ENCODE measurements around the gene ST6GALNAC3. TPM values are rescaled to one million over a fixed set of nuclear protein-coding genes. Genes with fewer than 3 reads are reported as not detected.

The ST6GALNAC3 gene
- total and polyA plus RNA-seq, 2 experiments from 2014 or later: 29.4 to 33.3 TPM

- no peaks in the 10 kb centered on the region for H4K20me1 ChIP-seq (ENCODE audit: insufficient read depth, poor library complexity, severe bottlenecking)
- no peaks in the 10 kb centered on the region for H3K9me2 ChIP-seq (replicated peaks; ENCODE audit: insufficient read depth)
- no peaks in the 10 kb centered on the region for H3K27me3 ChIP-seq
- DNase-seq (ENCODE audit: low spot score): no peak
- TF ChIP-seq EZH2 (IDR thresholded peaks at IDR 0.05; ENCODE audit: borderline replicate concordance): no peak
- TF ChIP-seq, protein P1, sequence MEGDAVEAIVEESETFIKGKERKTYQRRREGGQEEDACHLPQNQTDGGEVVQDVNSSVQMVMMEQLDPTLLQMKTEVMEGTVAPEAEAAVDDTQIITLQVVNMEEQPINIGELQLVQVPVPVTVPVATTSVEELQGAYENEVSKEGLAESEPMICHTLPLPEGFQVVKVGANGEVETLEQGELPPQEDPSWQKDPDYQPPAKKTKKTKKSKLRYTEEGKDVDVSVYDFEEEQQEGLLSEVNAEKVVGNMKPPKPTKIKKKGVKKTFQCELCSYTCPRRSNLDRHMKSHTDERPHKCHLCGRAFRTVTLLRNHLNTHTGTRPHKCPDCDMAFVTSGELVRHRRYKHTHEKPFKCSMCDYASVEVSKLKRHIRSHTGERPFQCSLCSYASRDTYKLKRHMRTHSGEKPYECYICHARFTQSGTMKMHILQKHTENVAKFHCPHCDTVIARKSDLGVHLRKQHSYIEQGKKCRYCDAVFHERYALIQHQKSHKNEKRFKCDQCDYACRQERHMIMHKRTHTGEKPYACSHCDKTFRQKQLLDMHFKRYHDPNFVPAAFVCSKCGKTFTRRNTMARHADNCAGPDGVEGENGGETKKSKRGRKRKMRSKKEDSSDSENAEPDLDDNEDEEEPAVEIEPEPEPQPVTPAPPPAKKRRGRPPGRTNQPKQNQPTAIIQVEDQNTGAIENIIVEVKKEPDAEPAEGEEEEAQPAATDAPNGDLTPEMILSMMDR (IDR thresholded peaks at IDR 0.05; ENCODE audit: poor library complexity): no peak
- no peak for TF ChIP-seq EZH2phosphoT487 (IDR thresholded peaks at IDR 0.05; ENCODE audit: low read depth, severe bottlenecking, unreplicated experiment)
- H2AFZ ChIP-seq: no peak overlapping the region
- no peaks in the 10 kb centered on the region for H3K36me3 ChIP-seq (replicated peaks; ENCODE audit: insufficient read depth, low read depth)
- 71% methylated on average over 4 of the region's 4 CpGs for WGBS (ENCODE audit: low lambda C conversion rate, missing lambda C conversion rate)
- no peak overlapping the region for H3K27ac ChIP-seq
- H3K9me3 ChIP-seq (ENCODE audit: low read depth): no peaks in the 10 kb centered on the region
- H3K4me3 ChIP-seq: no peak overlapping the region
- no peaks in the 10 kb centered on the region for H3K79me2 ChIP-seq
- peaks cover 10% of the 10 kb centered on the region for H3K4me1 ChIP-seq (ENCODE audit: insufficient read depth)
- H3K4me2 ChIP-seq: no peak overlapping the region
Measured at GRCh38 chr1:76130992-76131391, 56.4 kb downstream of the ST6GALNAC3 start.

- H3K9me2 ChIP-seq (replicated peaks; ENCODE audit: insufficient read depth): no peaks in the 10 kb centered on the region
- DNase-seq (ENCODE audit: low spot score): no peak
- H3K79me2 ChIP-seq: peaks cover 5% of the 10 kb centered on the region
- H3K27ac ChIP-seq: no peak overlapping the region
- no peaks in the 10 kb centered on the region for H3K27me3 ChIP-seq
- H3K4me3 ChIP-seq: no peak overlapping the region
- 95% methylated on average over 2 of the region's 2 CpGs for WGBS (ENCODE audit: low lambda C conversion rate, missing lambda C conversion rate)
- no peak overlapping the region for H2AFZ ChIP-seq
- H3K4me2 ChIP-seq: no peak overlapping the region
- H4K20me1 ChIP-seq (ENCODE audit: insufficient read depth, poor library complexity, severe bottlenecking): no peaks in the 10 kb centered on the region
- H3K4me1 ChIP-seq (ENCODE audit: insufficient read depth): peaks cover 3% of the 10 kb centered on the region
- no peaks in the 10 kb centered on the region for H3K36me3 ChIP-seq (replicated peaks; ENCODE audit: insufficient read depth, low read depth)
- TF ChIP-seq EZH2 (IDR thresholded peaks at IDR 0.05; ENCODE audit: borderline replicate concordance) (no peak), EZH2phosphoT487 (IDR thresholded peaks at IDR 0.05; ENCODE audit: low read depth, severe bottlenecking, unreplicated experiment) (no peak)
- TF ChIP-seq, protein P1 (IDR thresholded peaks at IDR 0.05; ENCODE audit: poor library complexity): no peak
- H3K9me3 ChIP-seq (ENCODE audit: low read depth): no peaks in the 10 kb centered on the region
Measured at GRCh38 chr1:76133977-76134376, 59.4 kb downstream of the ST6GALNAC3 start.

- no peak overlapping the region for H2AFZ ChIP-seq
- H3K36me3 ChIP-seq (replicated peaks; ENCODE audit: insufficient read depth, low read depth): no peaks in the 10 kb centered on the region
- WGBS (ENCODE audit: low lambda C conversion rate, missing lambda C conversion rate): 56% methylated on average over 3 of the region's 3 CpGs
- H3K27me3 ChIP-seq: no peaks in the 10 kb centered on the region
- no peak overlapping the region for H3K27ac ChIP-seq
- TF ChIP-seq EZH2 (IDR thresholded peaks at IDR 0.05; ENCODE audit: borderline replicate concordance) (no peak), EZH2phosphoT487 (IDR thresholded peaks at IDR 0.05; ENCODE audit: low read depth, severe bottlenecking, unreplicated experiment) (no peak)
- TF ChIP-seq, protein P1 (IDR thresholded peaks at IDR 0.05; ENCODE audit: poor library complexity): no peak
- H4K20me1 ChIP-seq (ENCODE audit: insufficient read depth, poor library complexity, severe bottlenecking): no peaks in the 10 kb centered on the region
- H3K79me2 ChIP-seq: peaks cover 6% of the 10 kb centered on the region
- H3K9me3 ChIP-seq (ENCODE audit: low read depth): no peaks in the 10 kb centered on the region
- H3K4me3 ChIP-seq: no peak overlapping the region
- DNase-seq (ENCODE audit: low spot score): no peak
- no peak overlapping the region for H3K4me2 ChIP-seq
- H3K4me1 ChIP-seq (ENCODE audit: insufficient read depth): peaks cover 1% of the 10 kb centered on the region
- no peaks in the 10 kb centered on the region for H3K9me2 ChIP-seq (replicated peaks; ENCODE audit: insufficient read depth)
Measured at GRCh38 chr1:76135835-76136234, 61.3 kb downstream of the ST6GALNAC3 start.

- Histone ChIP-seq H3K9me2 (replicated peaks; ENCODE audit: insufficient read depth) (no peaks in the 10 kb centered on the region), H3K4me3 (no peak overlapping the region), H3K79me2 (peaks cover 8% of the 10 kb centered on the region), H4K20me1 (ENCODE audit: insufficient read depth, poor library complexity, severe bottlenecking) (no peaks in the 10 kb centered on the region), H3K9me3 (ENCODE audit: low read depth) (no peaks in the 10 kb centered on the region), H3K27ac (no peak overlapping the region), H3K27me3 (no peaks in the 10 kb centered on the region), H2AFZ (no peak overlapping the region), H3K36me3 (replicated peaks; ENCODE audit: insufficient read depth, low read depth) (no peaks in the 10 kb centered on the region), H3K4me1 (ENCODE audit: insufficient read depth) (no peaks in the 10 kb centered on the region), H3K4me2 (no peak overlapping the region)
- no peak for DNase-seq (ENCODE audit: low spot score)
- WGBS (ENCODE audit: low lambda C conversion rate, missing lambda C conversion rate): 85% methylated on average over 3 of the region's 3 CpGs
- no peak for TF ChIP-seq EZH2phosphoT487 (IDR thresholded peaks at IDR 0.05; ENCODE audit: low read depth, severe bottlenecking, unreplicated experiment)
- TF ChIP-seq EZH2 (IDR thresholded peaks at IDR 0.05; ENCODE audit: borderline replicate concordance): no peak
- TF ChIP-seq, protein P1 (IDR thresholded peaks at IDR 0.05; ENCODE audit: poor library complexity): no peak
Measured at GRCh38 chr1:76136894-76137293, 62.3 kb downstream of the ST6GALNAC3 start.

All from hepatocyte (in vitro differentiated cells).